ENCODE measurements around the gene PMPCA.

DNA sequence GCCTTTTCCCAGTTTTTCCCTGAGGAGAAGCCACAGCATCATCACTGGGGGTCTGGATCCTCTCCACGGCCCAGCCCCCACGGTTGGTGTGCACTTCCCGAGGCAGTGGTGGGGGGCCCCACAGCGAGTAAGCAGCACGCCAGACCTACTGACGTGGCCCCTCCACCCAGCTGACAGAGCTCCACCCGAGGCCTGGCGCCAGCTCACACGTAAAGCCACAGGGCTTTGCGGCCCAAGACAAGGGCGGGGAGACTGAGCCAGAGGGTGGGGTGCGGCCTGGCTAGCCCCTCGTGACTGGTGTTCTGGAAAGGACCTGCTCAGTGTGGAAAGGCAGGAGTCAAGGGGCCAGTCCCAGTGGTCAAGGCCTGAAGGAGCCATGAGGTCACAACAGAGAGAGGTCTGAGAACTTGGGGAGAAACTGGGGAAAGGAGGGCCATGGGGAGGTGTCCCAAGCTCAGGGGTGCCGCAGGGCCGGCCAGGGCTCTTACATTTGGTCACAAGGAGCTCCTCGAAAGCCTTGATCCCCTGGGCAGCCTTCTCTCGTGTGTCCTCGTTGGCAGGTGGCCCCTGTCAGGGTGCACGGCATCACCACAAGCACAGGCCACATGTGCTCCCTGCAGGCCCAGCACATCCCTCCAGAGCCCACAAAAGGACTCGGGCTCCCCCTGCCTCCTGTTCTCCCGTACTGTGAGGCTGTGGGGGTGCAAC lies 16.0 kb upstream of the PMPCA start:
- TF ChIP-seq, protein P1, sequence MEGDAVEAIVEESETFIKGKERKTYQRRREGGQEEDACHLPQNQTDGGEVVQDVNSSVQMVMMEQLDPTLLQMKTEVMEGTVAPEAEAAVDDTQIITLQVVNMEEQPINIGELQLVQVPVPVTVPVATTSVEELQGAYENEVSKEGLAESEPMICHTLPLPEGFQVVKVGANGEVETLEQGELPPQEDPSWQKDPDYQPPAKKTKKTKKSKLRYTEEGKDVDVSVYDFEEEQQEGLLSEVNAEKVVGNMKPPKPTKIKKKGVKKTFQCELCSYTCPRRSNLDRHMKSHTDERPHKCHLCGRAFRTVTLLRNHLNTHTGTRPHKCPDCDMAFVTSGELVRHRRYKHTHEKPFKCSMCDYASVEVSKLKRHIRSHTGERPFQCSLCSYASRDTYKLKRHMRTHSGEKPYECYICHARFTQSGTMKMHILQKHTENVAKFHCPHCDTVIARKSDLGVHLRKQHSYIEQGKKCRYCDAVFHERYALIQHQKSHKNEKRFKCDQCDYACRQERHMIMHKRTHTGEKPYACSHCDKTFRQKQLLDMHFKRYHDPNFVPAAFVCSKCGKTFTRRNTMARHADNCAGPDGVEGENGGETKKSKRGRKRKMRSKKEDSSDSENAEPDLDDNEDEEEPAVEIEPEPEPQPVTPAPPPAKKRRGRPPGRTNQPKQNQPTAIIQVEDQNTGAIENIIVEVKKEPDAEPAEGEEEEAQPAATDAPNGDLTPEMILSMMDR (IDR thresholded peaks at IDR 0.05 in 2 of 3, conservative IDR thresholded peaks at IDR 0.05 in 1 of 3; ENCODE audit: borderline replicate concordance in 1 of 3, insufficient read depth in 1 of 3, low read depth in 2 of 3, low read length in 2 of 3): no peak
- no peak for TF ChIP-seq YY1 (IDR thresholded peaks at IDR 0.05; ENCODE audit: extremely low read depth, insufficient replicate concordance, low read depth, low read length)
